Activated T-cell treated with anti-CD3 and anti-CD28 coated beads for 1 hour (primary cell): Measurements from ENCODE around the gene RXRB.

ENCODE experiments used
- DNase-seq: peaks from one replicate; pipeline ENCODE4 v3.0.0-alpha.2; 2020; ENCODE audit warnings: low read depth

Gene RXRB

DNA sequence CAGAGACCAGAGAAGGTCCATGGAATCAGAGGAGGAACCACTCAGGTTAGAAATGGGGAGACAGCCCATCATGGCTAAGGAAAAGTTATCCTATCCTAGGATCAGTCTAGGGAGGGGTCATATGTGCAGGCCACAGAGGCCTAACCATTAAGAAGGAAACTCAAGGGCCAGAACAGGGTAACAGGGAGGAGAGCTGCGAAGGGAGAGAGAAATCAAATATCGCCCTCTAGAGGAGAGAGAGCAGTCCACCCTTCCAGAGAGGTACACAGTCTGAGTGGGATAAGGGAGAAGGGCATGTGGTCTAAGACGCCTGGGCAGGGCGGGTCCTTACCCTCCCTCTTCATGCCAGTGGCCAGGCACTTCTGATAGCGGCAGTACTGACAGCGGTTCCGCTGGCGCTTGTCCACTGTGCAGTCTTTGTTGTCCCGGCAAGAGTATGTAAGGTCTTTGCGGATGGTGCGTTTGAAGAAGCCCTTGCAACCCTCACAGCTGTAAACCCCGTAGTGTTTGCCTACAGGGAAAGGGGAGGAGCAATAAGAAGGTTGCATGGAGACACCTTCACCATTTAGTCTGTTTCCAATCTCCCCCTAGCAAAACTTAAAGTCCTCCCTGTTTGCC lies 2.9 kb downstream of the RXRB start:
- DNase-seq: no peak

DNA sequence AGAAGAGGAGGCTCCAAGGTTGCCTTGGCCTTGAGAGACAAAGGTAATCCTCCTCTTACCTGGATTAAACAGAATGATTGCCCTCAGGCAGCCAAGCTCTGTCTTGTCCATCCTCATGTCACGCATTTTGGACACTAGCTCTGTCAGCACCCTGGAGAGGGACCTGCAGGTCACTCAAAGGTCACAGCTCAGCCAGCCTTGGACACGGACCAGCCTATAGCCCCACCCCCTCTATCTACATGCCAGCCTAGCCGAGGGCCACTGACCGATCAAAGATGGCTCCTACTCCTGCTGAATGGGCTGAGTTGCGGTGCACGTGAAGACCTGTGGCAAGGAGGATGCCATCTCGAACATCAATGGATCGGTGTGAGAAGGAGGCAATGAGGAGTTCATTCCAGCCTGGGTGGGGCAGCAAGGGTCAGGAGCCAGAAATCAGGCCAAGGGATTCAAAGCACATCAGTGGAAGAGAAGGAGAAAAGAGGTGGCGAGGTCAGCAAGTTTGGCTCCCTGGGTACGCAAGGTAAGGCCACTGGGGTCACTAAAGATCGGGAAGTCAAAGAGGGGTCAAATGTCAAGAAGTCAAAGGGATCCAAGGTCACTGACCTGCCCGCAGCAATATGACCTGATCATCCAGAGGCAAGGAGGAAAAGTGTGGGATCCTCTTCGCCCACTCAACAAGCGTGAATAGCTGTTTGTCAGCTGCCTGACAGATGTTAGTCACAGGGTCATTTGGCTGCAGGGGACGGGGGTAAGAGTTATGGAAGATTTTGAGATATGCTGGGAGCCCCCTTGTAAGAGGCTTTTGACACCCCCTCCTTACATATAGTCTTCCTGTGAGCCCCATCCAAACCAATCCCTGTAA lies 4.9 kb downstream of the RXRB start:
- no peak for DNase-seq

DNA sequence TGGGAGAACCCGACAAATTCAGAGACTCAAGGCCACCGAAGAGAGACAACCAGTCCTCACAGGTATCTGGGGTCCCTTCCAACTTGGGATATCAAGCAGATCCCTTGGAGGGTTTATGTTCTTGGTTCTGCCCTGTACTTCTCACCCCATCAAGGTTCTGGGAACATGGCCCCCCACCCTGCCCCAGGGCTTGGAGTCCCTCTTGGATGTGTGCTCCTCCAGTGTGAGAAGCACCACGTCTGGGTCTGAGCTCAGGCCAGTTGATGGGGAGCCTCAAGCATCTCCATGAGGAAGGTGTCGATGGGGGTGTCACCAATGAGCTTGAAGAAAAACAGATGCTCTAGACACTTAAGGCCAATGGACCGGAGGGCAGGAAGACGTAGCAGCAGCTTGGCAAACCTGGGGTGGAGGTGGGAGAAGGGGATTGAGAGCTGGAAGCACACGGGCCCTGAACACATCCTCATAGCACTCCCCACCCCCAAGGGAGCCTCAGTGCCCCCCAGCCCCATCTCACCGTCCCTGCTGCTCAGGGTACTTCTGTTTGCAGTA lies 6.0 kb downstream of the RXRB start:
- DNase-seq: no peak

DNA sequence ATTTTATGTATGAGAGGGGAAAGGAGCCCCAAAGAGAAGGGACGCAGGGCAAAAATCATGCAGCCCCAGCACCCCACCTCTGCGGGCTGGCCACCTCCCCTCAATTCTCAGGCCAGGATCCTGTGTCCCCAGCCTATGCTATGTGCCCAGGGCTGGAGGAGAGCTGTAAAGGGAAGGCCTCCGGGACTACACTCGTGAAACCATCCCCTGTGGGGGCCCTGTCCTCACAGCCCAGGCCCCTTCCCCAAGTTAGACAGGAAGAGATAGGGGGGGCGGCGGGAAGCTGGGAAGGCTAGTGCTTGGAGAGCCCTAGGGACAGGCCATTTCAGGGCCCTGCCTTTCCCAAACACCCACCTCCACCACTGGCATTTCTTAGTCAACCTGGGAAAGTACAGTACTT lies 6.8 kb downstream of the RXRB start:
- DNase-seq: no peak

DNA sequence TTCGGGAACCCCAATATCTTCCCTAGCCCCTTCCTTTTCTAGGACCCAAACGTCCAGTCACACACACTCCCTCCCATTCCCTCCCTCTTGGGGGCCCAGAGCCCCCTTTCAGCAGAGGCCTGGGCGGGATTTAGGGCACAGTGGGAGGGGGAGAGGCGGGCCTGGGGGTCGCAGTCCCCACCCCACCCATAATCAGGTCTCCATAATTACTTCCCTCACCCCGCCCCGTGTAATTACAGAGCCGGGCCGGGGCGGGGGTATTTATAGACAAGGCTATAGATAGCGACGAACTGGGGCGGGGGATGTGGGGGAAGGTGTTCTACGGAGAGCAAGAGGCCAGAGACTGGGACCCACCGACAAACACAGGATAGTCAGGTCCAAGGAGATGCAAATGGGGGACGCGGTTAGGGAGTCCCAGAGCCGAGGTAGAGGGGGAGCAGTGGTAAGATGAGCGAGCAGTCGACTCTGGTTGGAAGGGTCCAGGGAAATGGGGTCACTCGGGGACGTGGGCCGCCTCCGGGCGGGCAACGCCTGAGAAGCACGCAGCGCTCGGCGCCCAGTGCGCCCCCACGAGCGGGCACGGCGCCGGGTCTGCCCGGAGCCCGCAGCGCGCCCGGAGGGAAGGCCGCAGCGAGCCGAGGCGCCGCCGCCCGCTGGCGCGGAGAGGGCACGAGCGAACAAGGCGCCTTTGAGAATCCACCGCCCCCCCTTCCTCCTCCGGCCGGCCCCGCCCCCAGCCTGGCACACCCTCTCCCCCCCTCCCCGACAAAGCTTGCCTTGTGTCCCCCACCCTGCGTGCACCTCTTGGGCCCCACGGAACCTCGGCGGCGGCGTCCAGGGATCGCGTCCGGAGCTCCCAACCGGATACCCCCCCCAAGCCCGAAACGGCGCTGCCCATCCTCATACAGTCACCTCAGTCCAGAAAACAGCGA lies 7.5 kb downstream of the RXRB start:
- DNase-seq: no peak

DNA sequence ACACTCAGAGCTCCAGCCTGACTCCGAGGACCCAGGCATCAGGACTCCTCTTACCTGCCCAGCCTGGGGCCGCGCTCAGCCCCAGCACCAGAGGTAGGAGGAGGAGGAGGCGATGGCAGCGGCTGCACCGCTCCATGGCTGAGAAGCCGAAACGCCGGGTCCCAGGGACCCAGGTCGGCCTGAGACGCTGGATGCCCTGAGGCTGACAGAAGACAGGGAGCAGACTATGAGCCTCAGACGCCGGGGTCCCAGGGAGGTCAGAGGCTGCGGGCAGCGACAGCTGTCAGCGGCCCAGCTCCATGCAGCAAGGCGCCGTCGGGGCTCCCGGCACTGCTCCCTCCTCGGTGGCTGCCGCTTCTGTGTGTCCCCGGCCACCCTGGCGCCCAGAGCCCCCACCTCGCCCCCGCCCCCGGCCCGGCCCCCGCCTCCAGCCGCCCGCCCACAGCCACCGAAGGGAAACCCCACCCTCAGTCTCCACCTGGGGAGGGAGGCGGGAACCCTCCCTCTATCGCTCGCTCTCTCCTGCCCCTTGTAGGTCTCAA lies 8.3 kb downstream of the RXRB start, which contains the start of gene COL11A2:
Gene COL11A2 (minus strand): TSS at position 363 of the 542 bp plus-strand sequence. CDS start 227 bp downstream, at position 136.
- no peak for DNase-seq

DNA sequence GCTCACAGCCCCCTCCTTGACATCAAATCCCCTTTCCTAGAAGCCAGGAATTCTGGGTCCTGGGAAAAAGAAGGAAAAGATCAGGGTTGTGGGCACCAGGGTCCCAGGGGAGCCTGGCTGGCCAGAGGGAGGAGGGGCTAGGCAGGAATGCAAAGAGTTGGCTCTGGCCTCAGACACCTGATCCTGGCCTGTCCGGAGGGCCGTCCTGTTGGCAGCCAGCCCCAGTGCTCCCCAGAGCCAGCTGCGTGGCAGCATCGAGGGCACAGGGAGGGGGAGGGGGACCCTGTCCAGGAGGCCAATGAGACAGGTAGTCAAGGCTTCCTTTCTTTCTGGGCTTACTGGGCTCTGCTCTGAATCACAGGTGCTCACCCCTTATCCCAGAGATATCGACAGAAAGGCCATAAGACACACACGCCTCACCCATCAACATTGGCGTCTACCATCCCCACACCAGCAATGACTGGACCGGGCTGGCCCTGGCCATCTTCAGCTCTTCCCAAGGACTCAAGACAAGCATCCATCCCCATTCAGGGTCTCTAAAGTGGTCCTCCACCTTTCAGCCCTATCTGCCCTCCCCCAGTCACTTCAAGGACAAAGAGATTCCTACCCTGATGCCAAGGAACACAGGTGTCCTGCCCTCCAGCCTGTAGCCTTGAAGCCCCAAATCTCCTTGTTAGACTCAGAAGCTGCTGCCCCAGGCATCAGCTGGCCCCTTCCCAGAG lies 8.9 kb downstream of the RXRB start:
- DNase-seq: no peak

DNA sequence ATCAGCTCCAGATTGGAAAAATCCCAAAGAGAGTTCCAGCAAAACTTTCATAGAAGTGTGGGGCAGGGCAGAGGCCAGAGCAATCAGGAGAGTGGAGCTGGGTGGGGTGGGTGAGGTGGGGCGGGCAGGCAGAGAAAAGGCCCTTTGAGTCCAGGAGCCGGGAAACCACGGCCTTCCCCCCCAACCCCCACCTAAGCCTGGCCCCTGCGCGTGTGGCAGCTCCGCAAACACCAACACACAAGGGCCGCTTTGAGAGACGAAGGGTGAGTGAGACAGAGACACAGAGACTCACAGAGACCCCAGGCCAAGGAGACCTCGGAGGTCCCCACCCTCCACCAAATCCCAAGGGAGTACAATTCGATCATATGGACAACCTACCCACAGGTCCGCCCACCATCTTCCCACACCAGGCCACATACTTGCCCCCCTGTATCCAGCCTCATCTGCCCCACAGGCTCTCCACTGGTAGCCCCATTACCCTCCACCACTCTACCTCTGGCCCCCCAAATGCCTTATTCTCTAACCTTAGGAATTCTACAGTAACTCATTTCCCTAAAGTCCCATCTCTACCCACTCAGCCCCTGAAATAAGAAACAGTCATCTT lies 9.9 kb downstream of the RXRB start:
- no peak for DNase-seq

DNA sequence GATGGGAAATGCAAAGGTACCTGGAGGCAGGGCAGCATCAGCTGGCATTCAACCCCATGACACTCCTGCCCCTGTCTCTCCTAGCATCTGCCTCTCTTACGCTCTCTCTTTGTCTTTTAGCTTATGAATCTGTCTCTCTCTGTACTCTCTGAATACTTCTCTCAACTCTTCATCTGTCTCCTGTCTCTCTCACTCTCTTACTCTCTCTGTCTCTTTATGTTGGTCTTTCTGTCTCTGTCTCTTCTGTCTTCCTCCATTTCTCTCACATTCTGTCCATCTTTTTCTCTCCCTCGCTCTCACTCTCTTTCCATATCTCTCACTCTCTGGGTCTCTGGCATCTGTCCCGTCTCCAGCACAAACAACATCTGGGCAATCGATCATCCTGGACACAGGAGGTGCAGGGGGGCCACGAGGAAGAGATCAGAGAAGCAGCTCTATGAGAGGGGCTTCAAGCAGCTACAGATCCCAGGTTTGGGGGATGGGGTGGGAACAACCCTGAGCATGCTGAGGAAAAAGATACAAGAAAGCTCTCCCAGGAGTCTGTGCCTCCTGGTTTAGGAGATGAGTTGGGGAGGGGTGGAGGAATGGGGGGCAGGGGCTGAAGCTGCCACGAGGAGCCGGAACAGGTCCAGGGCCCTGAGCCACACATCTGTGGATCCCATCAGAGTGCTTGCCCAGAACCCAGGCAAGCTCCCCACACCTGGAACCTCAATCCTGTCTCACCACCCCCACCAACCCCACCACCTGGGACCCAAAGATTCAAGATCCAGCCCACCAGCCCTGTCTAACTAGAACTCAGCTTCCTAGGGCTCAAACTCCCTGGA lies 10.6 kb downstream of the RXRB start:
- no peak for DNase-seq

DNA sequence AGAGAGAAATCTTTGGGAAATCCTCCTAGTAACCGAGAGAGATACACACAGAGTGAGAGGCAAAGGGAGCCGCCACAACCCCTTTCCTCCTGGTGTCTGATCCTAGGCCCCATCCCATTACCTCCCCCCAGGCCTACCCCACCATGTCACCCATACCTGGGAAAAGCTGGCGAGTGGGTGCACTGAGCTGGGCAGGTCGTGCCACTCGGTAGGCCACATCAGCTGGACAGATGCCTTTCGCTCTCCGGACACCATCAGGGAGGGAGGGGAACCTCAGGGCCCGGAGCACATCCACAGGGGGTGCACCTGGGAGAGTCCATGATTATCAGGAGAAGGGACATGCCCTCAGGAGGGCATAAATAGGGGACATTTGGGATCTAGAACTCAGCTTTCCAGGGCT lies 11.3 kb downstream of the RXRB start:
- no peak for DNase-seq

DNA sequence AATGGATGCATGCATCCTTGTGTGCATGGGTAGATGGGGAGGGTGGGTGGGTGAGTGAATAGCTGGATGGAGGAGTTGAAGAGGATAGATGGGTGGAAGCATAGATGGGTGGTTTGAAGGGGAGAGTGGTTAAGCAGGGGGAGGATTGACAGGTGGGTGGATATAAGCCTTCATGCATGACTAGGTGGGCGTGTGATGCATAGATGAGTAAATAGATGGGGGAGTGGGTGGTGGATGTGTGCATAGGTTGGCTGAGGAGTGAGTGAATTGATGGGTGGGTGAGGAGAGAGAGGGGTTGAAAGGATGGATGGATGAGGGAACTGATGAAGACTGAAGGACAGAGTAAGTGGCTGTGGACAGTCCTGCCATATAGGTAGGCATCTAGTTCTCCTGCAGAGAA lies 12.7 kb downstream of the RXRB start:
- no peak for DNase-seq

DNA sequence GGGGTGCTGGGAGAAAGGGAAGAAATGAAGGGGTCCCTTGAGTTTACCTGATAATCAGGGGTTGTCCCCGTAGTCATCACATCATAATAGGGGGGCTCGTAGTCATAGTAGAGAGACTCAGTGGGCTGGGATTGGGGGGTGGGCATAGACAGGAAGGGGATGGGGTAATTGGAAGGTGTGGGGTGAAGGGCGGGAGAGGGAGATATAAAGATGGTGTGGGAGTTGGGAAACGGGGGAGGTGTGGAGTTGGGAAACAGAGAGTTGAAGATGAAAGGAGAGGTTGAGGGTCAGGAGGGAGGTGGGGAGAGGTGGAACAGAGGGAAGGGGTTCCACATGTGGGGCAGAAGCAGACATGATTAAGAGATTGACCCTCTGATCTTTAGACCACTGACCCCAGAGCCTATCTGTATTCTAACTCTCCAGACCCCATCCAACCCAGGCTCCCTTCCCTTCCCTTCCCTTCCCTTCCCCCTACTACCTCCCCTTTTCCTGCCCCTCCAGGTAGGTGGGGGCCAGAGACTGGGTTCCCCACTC lies 14.7 kb downstream of the RXRB start:
- DNase-seq: no peak

DNA sequence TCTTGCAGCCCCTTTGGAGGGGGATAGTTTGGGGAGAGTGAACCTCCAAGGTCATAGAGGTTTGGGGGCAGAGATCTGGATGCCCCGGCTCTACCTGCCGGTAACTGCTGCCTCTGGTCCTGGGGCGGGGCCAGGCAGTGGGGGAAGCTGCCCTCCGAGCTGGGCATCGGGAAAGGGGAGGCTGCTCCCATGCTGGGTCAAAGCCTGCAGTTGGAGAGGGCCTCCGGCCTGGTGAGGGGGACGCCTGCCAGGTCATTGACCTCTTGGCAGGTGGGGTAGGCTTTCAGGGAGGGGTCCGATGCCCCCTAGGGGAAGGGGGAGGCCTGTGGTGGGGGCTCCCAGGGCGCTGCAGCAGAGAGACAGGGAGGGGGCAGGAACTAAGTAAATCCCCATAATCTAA lies 15.3 kb downstream of the RXRB start:
- DNase-seq: no peak

DNA sequence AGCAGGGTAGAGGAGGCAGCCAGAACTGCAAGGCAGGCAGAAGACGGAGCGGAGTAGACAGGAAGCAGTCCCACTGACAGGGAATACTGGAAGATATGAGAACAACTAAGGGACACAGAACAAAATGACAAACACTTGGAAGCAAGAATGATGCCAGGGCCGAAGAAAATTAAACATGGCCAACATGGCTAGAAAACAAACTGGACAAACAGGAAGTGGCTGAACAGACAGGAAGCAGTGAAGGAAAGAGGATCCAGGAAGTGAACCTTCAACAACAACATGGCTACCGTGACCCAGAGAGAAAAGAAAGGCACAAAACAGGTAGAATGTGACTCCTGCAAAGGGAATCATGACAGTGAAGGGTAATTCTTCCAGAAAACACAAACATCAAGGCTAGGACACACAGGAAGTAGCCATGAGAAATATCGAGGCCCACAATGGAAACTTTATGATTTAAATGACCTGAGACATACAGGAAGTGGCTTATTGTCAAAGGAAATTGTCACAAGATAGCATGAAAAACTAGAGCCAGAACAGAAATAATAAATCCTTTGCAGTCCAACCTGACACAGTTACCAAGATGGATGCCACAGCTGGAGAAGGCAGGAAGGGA lies 17.3 kb downstream of the RXRB start:
- no peak for DNase-seq

DNA sequence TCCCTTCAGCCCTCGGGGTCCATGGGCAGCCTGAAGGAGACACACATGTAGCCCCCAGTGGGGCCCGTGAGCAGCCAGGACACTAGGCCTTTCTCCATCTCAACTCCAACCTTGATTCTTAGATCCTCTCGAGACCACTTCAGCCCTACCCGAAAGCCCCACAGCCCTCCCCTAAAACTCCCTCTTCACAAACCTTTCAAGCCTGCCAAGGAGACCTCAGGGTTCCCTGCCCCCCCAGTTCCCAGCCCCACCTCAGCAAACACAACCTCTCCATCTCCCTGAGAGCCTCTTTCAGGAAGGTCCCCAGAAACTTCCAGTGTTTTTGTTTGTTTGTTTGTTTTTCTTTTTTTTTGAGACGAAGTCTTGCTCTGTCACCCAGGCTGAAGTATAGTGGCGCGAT lies 19.3 kb downstream of the RXRB start:
- DNase-seq: no peak

DNA sequence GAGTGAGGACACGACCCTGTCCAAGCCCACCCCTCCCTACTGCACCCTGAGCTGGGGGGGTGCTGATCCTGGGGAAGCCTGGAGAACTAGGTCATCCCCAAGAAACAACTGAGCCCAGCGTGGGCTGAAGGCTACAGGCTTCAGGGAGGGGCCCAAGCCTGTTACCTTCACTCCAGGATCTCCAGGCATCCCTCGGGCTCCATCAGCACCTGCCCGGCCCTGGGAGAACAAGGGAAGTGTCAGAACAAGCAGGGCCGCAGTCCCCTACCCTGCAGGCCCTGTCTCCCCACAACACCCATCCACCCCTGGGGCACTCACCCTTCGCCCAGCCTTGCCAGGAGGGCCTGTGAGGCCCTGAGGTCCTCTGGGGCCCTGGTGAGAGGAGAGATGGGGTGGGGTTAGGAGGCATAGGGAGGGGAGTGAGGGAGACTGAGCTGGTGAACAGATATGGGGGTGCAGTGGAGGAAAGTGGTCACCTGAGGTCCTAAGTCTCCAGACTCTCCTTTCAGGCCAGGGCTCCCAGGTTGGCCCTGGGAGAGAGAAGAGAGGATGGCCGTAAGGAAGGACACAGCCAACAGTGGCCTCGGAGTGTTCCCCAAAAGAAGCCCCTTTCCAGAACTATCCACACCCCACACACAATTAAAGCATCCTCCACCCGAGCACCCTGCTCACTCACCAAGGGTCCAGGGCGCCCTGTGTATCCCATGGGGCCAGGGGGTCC lies 21.6 kb downstream of the RXRB start:
- DNase-seq: no peak

DNA sequence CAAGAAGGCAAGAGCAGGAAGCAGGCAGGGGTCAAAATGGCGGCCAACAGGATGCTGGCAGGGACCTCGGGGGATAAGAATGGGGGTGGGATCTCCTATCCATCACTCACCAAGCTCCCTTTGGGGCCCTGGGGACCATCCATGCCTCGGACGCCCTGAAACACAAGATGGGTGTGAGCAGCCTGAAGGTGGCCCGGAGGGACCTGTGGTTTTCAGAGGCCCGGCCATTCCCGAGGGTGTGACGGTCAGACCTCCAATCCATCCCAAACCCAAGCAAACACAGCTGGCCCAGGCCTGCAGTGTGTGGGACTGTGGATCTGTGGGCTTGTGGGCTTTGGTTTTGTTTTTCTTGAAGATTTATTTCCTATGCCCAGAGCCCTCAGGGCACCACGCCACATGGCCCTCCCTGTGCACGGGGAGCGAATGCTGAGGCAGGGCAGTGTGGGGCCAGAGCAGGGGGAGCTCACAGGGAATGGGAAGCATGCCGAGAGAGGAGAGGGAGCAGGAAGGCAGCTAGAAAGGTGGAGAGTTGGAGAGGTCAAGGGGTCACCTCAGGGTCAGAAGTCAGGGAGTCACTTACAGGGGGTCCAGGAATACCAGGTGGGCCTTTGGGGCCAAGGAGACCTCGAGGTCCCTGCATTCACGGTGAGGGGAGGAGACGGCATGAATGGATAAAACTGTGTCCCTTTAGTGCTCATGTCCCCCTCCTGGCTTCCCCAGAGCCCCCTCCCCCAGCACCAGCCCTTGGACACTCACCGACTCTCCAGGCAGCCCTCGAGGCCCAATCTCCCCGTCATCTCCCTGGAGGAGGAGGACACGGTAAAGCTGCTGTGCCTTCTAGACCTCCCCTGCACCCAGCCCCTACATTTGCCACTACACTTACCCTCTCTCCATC lies 22.7 kb downstream of the RXRB start:
- DNase-seq: no peak

DNA sequence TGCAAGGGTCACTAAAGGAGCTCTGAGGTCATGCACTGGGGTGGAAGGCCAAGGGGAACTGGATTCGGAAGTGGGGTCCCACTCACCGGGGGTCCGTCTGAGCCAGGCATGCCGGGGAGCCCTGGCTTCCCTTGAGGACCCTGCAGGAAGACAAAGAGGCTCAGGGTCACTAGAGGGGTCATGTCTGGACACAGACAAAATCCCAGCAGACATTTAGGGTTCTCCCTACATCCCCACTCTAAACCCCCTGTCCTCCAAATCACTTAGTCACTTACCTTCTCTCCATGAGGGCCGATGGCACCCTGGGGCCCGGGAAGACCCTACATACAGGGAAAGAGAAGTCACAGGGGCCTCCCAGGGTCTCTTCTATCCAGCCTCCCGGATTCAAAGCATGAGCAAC lies 23.6 kb downstream of the RXRB start:
- DNase-seq: no peak
